H1 (cell line): ENCODE measurements around the gene ACTL10. TPM values are rescaled to one million over a fixed set of nuclear protein-coding genes. Genes with fewer than 3 reads are reported as not detected.

Source experiments
- CHD2 ChIP-seq: IDR thresholded peaks from 2 replicates; pipeline ENCODE4 v1.6.1; 2012; ENCODE audit warnings: low read length, improper control_type of control experiment
- CTBP2 ChIP-seq: IDR thresholded peaks from 2 replicates; pipeline ENCODE4 v1.7.0; 2011; ENCODE audit warnings: borderline replicate concordance, mild to moderate bottlenecking, moderate library complexity, mixed read lengths, low read length; ENCODE audit not compliant: insufficient read depth, insufficient read length
- HDAC2 ChIP-seq, 2 experiments: fragments of 300-600 bp in 1 of 2; sonication (generic) in 1 of 2; IDR thresholded peaks; 2 replicates each; pipeline ENCODE4 v1.6.1; 2011 to 2012; ENCODE audit warnings: low read depth in 2 of 2, low read length in 2 of 2, mild to moderate bottlenecking in 2 of 2, moderate library complexity in 2 of 2, borderline replicate concordance in 1 of 2, inconsistent platforms in 1 of 2
- MAFK ChIP-seq: IDR thresholded peaks from 2 replicates; pipeline ENCODE4 v1.6.1; 2012; ENCODE audit warnings: low read depth, mild to moderate bottlenecking, improper control_type of control experiment, low read length
- PHF8 ChIP-seq: fragments of 200-600 bp; sonication (generic); conservative IDR thresholded peaks from 2 replicates; pipeline ENCODE4 v1.7.1; 2012; ENCODE audit warnings: low read depth, mild to moderate bottlenecking, inconsistent platforms, low read length, moderate library complexity
- POU5F1 ChIP-seq: IDR thresholded peaks from 2 replicates; pipeline ENCODE4 v1.6.1; 2011; ENCODE audit warnings: low read depth, mild to moderate bottlenecking, low read length, moderate library complexity
- RNF2 ChIP-seq: fragments of 200-900, 300-1000 bp; sonication (generic); IDR thresholded peaks from 2 replicates; pipeline ENCODE4 v1.7.1; 2016; ENCODE audit warnings: borderline replicate concordance, low read depth, mild to moderate bottlenecking, antibody characterized with exemption, low read length; ENCODE audit not compliant: poor library complexity, severe bottlenecking; ENCODE audit errors: missing control alignments
- polyA plus RNA-seq, 7 experiments: library from polyadenylated mRNA; depleted of rRNA in 3 of 7; stranded (reverse) in 5 of 7; unstranded in 2 of 7; fragments of >200 nt in 5 of 7; fragments of 200-250 nt in 2 of 7; gene quantifications; 1 replicate in 5 of 7; 2 replicates in 1 of 7; 4 replicates in 1 of 7; pipeline versions ENCODE4 v1.2.1 to v1.2.3, GENCODE V29; 2011 to 2013; ENCODE audit warnings: missing spikeins in 2 of 7, mixed read lengths in 2 of 7
- total RNA-seq: library from RNA; stranded (reverse); fragmentation: NEBNext Ultra II Directional; extraction: Animal tissue kit (Norgen Biotek cat#: 25700); gene quantifications from 2 replicates; pipeline ENCODE4 v1.2.1, GENCODE V29; 2021

The ACTL10 gene
- total and polyA plus RNA-seq, 2 of the 8 experiments (the other 6 are each of a cell fraction or from before 2014, with no cell fraction given): 0.26 TPM; not detected in 1

DNA sequence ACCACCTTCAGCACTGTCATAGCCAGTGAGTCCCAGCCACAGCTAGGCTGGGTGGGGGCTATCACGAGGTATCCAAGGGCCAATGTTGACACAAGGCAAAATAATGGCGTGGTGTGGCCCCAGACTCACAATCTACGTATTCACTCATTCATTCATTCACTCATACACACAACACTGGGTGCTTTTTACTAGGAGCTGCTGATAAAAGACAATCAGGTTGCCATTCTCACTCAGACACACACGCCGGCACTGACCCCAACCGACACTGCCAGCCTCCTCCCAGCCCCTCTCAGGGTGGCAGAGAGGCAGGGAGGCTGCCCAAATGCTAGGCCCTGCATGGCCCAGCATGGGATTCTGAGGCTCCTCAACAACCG lies 6.1 kb upstream of the ACTL10 start (continued):
- TF ChIP-seq RNF2: no peak
- no peak for TF ChIP-seq CHD2
- no peak for TF ChIP-seq PHF8
- TF ChIP-seq CTBP2: no peak
- TF ChIP-seq HDAC2 (IDR thresholded peaks at IDR 0.05; ENCODE audit: borderline replicate concordance in 1 of 2, low read depth in 2 of 2, low read length in 2 of 2): no peak
- no peak for TF ChIP-seq MAFK
- TF ChIP-seq POU5F1: no peak
- TF ChIP-seq, all 59 proteins: peak for 0
